GM21529 (cell line): ENCODE data around the gene SRP19.
A peak's percentile ranks its signal among the peaks of the same experiment; 100 is the strongest.
"Not testable (repeated sequence)": the region's sequence is repeated elsewhere in the genome, so short reads cannot be mapped to it uniquely, and the experiment has no call there.

ENCODE experiments used
- ATAC-seq: cut with Tn5 transposase; IDR thresholded peaks from one replicate; pipeline ENCODE4 v1.9.1; 2021; ENCODE audit not compliant: unreplicated experiment

Gene SRP19

GRCh38 chr5:112860929-112861637, at the start of gene SRP19:
TSS of gene SRP19 (plus strand) at chr5:112861287. CDS start at chr5:112861377, 90 bp downstream.
- peak; percentile 98 for ATAC-seq

GRCh38 chr5:112812549-112812948, 48.5 kb upstream of the SRP19 start:
- ATAC-seq = no peak

DNA sequence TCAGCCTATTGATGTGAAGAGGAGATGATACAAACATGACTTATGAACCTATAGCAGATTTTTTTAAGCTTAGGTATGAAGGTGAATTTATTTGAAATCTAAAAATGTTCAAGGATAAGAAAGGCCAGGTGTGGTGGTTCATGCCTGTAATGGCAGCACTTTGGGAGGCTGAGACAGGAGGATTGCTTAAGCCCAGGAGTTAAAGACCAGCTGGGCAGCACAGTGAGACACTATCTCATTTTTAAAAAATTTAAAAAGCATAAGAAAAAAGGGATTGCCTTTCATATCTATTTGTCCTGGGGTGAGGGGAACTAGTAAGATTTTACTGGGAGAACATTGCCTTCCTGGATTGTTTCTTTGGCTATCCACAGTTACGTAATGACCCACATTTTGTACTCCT, 40.8 kb upstream of the SRP19 start:
- ATAC-seq = no peak

DNA sequence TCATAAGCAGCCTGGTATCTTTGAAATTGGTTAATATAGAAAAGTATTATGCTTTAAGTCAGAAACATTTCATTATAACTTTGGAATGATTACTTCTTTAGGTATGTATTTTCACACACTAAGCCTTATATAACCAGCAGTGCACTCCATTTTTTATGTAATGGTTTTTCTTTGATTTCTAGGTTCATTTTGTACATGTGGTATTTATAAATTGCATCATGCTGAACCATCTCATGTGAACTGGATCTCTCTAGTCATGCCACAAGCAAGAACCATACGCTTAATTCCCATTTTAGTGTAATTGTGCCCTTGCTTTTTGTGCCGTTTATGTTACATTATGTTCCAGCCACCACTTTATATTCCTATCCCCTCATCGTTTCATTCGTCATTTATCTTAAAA, 38.6 kb upstream of the SRP19 start:
- no peak for ATAC-seq

GRCh38 chr5:112823181-112823580, 37.9 kb upstream of the SRP19 start:
- no peak for ATAC-seq

DNA sequence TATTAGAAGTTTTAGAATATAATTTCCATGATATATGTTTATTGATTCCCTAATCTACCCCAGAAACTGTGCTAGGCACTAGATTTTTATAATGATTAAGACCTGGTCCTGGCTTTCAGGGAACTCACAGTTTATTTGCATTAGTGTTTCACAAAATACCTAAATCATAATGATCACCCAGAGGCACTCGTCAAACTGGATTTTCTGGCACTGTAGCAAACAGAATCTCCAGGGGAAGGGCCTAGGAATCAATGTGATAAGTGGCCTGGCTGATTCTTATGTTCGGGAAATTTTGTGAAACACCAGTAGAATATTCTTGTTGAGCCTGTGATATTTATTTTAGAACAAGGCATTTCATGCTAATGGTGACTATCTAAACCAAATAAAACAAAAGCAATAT, 37.4 kb upstream of the SRP19 start:
- no peak for ATAC-seq

DNA sequence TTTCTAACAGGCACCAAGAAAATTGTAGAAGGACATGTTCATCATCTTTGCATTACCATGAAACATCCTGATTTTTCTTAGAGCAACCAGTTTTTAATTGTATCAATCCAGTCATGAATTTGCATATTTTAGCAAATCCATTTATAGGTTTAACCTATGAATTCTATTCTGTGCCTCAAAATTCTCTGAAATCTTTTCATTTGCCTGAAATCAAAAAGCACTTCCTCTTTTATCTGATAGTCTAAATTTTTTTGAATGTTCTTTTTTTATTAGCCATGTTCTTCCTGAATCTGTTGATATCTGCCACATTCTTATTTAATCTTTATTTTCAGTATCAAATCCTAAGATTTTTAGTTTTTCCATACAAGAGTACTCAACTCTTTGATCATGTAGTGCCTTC, 36.9 kb upstream of the SRP19 start:
- ATAC-seq = no peak

- ATAC-seq = no peak
Observed at GRCh38 chr5:112830378-112830777, 30.7 kb upstream of the SRP19 start.

DNA sequence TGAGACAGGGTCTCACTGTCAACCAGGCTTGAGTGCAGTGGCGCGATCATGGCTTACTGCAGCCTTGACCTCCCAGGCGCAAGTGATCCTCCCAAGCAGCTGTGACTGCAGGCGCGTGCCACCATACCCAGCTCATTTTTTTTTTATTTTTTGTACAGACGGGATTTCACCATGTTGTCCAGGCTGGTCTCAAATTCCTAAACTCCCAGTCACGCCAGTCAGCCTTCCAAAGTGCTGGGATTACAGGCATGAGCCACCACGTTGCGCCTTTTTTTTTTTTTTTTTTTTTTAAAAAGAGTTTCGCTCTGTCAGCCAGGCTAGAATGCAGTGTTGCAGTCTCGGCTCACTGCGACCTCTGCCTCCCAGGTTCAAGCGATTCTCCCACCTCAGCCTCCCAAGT, 27.1 kb upstream of the SRP19 start:
- no peak for ATAC-seq

GRCh38 chr5:112844489-112844888, 16.6 kb upstream of the SRP19 start:
- ATAC-seq = no peak

DNA sequence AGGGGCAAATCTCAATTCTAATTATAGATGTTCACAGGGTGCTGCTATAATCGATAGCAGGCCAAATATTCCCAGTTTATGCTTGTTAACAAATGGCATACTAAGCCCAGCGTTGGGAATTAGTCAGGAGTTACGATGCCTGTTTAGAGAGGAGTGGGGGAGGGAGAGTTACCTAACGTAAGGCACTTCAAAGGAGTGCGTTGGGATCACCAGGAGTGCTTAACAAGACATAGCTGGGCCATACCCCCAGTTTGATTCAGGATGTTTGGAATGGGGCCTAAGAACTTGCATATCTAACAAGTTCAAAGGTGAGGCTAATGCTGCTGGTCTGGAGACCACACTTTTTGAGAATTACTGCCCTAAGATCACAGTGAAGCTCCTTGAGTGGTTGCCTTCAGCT, 14.5 kb upstream of the SRP19 start:
- no peak for ATAC-seq

DNA sequence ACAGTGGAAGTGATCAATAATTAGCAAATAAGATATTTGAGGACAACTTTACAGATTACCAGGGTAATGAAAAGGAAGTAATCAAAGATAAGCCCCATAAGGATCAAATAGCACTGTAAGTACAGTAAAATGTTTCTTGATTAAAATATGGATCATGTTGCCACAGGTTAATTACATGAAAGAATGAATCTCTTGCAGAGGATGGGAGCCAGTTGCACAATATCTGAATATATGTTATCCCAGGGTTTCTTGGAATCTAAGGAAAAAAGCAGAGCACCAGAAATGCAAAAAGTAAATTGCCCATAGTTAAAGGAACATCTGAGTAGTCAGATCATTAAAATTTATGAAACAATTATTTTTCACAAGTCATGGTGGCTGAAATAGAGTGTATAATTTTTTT, 13.8 kb upstream of the SRP19 start:
- no peak for ATAC-seq

DNA sequence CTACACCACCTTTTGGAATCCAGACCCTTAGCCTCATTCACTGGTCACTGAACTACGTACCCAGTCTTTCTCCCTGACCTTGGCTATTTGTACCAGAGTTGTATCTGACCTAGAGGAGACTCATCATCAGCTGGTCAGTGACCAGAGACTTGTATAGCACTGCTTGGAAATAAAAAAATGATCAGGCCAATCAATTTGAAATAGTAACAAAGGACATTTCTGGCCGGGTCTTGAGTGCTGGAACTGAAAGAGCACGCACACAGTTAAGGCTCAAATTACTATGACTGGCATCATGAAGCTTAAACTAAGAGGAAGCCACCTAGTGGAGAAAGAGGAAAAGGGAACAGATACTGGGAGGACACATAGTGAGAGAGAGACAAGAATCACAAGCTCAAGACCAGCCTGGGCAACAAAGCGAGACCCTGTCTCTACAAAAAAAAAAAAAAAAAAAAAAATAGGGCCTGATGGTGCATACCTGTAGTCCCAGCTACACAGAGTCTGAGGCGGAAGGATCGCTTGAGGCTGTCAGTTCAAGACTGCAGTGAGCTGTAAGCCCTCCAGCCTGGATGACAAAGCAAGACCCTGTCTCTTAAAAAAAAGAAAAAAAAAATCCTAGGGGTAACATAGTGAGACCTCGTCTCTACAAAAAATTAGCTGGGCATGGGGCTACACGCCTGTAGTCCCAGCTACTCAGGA, 12.8 kb upstream of the SRP19 start:
- ATAC-seq = peak; percentile 99

DNA sequence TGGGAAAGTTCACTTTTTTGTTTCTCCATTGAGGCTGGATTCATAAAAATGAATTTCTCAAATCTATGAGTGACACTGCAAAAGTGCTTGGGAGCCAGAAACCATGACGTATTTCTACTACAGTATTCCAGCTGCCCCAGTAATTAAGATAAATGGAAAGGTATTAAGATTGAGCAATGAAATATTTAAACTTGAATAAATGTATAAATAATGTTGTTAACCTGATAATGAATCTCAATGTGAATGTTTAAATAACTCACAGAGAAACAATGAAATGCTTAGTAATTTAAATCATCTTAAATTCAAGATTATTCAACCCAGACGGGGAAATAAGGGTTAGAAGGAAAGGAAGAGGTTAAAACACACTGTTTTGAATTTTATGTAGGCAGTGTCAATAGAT, 11.2 kb upstream of the SRP19 start:
- ATAC-seq = no peak

DNA sequence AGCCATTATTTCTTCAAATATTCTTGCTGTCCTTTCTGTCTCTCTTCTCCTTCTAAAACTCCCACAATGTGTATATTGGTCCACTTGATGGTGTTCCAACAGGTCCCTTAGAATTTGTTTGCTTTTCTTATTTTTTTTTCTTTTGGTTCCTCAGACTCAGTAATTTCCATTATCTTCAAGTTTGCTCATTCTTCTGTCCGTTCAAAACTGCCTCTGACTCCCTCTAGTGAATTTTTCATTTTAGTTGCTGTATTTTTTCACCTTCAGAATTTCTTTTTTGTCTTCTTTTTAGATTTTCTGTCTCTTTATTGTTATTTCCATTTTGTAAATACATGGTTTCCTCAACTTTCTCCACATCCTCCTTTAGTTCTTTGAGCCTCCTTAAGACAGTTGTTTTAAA, 6.4 kb upstream of the SRP19 start:
- no peak for ATAC-seq

GRCh38 chr5:112857866-112858265, 3.2 kb upstream of the SRP19 start:
- ATAC-seq = no peak

GRCh38 chr5:112860571-112860928, 537 bp upstream of the SRP19 start:
- ATAC-seq = not testable (repeated sequence)

- ATAC-seq = no peak
Observed at GRCh38 chr5:112861638-112861985, 525 bp downstream of the SRP19 start.

DNA sequence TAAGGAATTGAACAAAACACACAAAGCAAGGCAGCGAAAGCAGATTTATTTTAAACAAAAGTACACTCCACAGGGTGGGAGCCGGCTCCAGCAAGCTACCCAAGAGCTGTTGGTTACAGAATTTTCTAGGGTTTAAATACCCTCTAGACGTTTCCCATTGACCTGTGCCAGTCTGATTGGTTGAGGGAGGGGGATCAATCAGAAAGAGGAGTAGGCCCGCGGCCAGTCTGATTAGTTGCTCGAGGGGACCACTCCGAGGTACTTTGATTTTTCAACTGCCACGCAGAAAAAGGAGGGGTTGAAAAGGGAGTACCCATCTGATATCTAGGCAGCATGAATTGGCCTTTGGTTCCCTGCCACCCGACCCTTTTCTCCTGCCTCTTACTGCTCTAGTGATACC, 998 bp downstream of the SRP19 start:
- ATAC-seq = no peak

- no peak for ATAC-seq
Observed at GRCh38 chr5:112863549-112863948, 2.5 kb downstream of the SRP19 start.

DNA sequence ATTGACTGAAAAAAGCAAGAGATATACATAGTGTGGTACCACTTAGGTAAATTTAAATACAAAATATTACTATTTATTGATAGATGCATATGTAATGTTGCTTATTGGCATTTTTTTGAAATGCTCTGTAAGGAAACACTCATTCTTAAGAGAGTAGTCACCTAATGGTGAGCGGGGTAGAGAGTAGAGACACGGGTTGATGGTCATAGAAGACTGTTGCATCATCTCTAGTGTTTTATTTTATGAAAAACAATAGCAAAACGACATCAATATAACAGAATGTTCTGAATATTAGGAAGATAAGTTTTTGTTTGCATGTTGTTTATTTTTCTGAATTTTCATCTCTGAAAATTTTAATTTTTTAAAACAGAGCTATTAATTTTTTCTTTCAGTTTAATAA, 4.0 kb downstream of the SRP19 start:
- no peak for ATAC-seq

- no peak for ATAC-seq
Observed at GRCh38 chr5:112866739-112867138, 5.7 kb downstream of the SRP19 start.

- ATAC-seq = no peak
Observed at GRCh38 chr5:112867411-112867810, 6.3 kb downstream of the SRP19 start.
